Hematopoietic multipotent progenitor cell treated with erythropoietin and hydrocortisone succinate and interleukin-3 and kit ligand, for 17 days (in vitro differentiated cells): Measurements from ENCODE around the gene P3H2.

ENCODE experiments used
- DNase-seq: peaks from one replicate; pipeline ENCODE4 v3.0.0-alpha.2; 2015; ENCODE audit warnings: low spot score

P3H2 gene

DNA sequence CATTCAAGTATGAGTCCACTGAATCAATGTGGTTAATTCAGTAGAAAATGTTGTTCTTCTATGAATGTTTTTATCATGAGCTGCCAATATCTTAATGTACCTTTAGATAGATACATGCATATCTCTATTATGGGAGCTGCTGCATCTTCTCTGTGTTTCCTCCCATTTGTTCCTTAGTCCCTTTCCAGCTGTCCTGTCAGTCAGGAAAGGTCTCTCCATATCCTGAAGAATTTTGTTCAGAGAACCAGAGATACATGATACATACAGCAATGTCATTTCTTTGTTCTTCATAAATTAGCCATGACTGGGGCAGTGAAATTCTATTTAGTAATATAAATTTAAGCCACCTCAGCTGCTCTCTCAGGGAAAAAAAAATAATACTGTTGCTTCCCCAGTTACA, 103.7 kb downstream of the P3H2 start:
- no peak for DNase-seq

DNA sequence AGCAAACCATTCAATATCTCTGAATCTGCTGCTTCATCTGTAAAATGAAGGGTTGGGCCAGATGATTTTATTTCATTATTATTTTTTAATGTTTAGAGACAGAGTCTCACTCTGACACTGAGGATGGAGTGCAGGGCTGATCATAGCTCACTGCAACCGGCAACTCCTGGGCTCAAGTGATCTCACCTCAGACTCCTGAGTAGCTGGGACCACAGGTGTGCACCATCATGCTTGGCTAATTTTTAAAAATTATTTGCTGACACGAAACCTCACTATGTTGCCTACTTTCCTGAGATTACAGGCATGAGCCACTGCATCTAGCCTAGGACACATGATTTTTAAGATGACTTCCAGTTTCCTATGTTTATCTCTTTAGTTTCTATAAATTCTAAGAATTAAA, 105.8 kb downstream of the P3H2 start:
- no peak for DNase-seq

- DNase-seq, result no peak
Measured at GRCh38 chr3:190013943-190014924, 106.5 kb downstream of the P3H2 start.

- no peak for DNase-seq
Measured at GRCh38 chr3:190012784-190013183, 107.9 kb downstream of the P3H2 start.

DNA sequence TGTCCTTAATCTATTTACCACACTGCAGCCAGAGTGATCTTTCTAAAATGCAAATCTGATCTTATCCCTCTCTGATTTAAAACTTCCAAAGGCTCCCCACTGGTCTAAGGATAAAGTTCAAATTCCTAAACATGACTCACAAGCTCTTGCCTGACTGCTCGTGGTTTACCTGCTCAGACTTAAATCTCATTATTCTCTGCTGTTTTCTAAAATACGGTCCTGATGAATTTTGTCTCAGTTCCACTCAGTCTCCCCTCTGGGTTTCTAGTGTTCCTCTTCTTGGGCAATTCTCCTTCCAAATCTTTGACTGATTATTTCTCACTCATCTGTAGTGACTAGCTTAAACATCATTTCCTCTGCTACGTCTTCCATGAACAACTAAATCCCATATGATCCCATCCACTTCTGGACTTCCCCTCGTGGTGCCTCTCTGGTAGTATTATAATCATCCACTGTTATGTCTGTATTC, 108.3 kb downstream of the P3H2 start:
- no peak for DNase-seq

DNA sequence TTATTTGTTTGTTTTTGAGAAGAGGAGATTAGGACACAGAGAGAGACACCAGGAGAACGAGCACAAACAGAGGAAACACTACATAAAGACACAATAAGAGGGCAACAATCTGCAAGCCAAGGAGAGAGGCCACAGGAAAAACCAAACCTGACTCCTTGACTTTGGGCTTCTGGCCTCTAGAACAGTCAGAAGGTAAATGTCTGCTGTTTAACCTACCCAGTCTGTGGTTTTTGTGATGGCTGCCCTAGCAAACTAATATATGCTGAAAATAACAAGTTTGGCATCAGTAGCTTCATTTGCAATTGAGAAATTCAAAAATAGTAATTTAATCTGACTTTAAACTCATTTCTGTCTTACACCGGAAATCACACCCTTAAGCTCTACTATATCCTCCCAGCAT, 110.2 kb downstream of the P3H2 start:
- DNase-seq, result no peak

DNA sequence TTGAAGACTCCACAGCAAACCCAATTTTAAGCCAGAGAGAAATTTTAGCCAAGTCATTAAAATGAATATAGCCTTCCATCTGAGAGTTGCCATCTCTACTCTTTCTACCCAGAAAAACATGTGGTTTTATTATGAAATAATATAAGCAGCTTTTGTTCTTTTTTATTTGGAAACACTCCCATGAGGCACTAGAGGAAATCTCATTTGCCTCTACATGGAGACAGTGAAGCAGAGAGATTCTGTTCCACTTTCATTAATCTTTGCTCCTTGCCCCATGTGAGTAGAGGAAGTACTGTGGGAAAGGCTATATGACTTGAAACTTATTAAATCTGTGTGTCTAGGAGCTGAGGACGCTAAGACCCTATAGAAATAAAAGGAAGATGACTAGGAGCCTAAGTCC, 111.1 kb downstream of the P3H2 start:
- no peak for DNase-seq

DNA sequence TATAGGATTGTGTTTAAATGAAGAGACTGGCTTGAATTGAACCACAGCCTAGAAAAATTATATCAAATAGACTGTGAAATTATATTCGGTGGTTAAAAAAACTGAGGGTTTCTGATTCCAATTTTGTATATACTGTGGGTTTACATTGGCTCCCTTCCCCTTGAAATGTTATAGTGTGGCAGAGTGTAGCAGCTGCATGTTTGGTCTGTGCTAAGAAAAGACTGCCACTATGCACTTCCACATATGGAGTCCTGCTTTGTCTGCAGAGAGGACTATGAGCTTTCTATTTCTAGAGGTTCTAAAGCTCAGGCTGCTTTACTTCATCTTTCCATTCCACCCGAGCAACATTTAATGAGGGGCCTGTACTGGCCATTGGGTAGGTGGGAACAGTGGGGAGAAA, 112.3 kb downstream of the P3H2 start:
- no peak for DNase-seq

DNA sequence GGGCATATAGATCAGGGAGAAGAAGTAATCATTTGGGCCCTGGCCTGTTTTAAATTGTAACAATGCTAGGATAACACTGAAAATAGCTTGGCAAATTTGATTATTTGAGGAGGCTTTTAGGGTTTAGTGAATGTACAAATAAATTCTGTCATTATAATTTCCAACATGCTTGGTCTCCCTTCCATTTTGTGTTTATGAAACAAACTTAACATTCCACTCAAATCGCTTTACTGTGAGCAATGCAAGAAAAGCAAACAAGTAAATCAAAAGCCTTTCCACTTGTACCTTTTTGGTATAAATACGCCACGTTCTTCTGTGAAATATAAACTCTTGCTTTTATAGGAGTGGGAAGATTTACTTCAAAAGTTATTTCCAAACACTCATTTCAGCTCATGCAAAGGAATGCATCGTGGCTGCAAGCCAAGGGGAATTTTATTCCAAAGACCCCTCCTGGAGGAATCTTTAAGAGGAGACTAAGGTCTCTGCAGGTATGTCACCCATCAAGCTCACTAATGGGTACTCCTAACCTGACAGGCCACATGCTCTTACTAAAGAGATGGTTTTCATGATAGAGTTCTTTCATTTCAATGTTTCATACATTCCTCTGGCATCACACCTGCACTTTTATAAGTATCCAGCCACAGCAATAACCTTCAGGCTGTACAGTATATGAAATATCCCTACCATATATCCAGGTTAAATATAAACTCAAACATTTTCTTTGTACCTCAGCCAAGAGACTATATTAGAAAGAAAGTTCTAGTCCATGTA, 115.2 kb downstream of the P3H2 start:
- DNase-seq, result no peak

GRCh38 chr3:190004656-190005055, 116.0 kb downstream of the P3H2 start:
- DNase-seq, result no peak

- no peak for DNase-seq
Measured at GRCh38 chr3:190003681-190004123, 117.0 kb downstream of the P3H2 start.

GRCh38 chr3:190003068-190003467, 117.6 kb downstream of the P3H2 start:
- DNase-seq, result no peak

GRCh38 chr3:190001426-190001825, 119.3 kb downstream of the P3H2 start:
- DNase-seq, result no peak

DNA sequence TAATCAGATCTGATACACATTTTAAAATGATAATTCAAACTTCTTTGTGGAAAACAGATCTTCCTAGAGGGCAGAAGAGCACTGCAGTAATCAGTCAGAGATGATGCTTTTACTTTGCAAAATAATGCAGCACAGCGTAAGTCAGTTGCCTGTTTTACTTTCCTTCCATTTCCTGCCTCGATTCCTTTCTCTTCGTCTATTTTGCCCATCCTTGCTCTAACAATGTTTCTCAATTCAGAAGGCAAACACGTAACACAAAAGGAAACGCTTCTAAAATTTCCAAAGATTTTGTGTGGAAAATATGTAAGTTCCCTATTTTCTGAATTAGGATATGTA, 119.9 kb downstream of the P3H2 start:
- no peak for DNase-seq

GRCh38 chr3:190000187-190000860, 120.4 kb downstream of the P3H2 start:
- DNase-seq, result no peak

DNA sequence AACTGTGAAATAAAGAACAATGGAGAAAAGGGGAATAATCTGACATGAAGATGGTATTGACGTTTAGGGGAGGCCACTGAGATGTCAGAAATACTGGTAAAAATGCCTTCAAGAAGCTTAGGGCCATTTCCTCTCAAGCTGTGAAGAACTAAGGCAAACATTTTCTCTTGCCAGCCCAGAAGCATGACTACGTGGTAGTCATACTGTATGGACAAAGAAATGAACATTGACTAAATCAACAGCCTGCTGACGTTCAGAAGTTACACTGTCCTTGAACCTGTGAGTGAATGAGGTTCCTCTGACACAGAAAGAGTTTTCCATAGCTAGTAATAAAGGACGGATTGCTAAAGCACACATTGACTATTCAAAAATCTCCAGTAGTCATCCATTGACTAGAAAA, 121.0 kb downstream of the P3H2 start:
- DNase-seq, result no peak

- no peak for DNase-seq
Measured at GRCh38 chr3:189995129-189995528, 125.6 kb downstream of the P3H2 start.

GRCh38 chr3:189990826-189991225, 129.9 kb downstream of the P3H2 start:
- DNase-seq, result no peak

GRCh38 chr3:189988854-189989253, 131.8 kb downstream of the P3H2 start:
- DNase-seq, result no peak

GRCh38 chr3:189988322-189988721, 132.4 kb downstream of the P3H2 start:
- DNase-seq, result no peak

DNA sequence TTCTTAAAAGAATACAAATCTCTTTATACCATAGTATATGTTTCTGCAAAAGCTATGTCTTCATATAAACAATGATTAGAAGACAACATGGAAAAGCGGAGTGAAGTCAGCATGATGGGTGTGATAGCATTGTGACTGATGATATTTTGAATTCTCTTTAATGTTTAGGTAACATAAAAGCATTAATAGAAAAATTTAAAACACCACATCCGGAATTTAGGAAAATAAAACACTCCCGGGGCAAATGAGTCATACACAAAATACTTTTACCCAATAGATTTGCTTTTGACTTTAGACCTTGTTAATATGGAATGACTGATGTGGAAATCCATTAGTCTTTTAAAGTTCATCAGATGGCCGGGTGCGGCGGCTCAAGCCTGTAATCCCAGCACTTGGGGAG, 134.7 kb downstream of the P3H2 start:
- no peak for DNase-seq

DNA sequence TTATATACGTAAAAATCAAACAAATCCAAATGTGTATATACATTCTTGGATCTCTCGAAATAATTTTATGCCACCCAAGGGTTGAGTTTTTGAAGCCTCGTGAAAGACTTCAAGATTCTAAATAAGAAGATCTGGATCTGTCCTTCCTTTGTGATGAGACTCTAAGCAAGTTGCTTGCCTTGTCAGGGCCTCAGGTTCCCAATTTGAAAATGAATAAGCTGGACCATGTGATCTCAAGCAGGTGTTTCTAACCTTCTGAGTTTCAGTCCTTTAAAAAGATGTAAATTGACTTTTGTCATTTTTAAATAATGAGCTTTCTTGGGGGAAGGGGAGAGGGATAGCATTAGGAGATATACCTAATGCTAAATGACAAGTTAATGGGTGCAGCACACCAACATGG, 137.1 kb downstream of the P3H2 start:
- DNase-seq, result no peak
